KMS-11 (cell line): ENCODE results near the gene SHPK.

ENCODE experiments used
- H2AFZ ChIP-seq: fragments of 200-600 bp; sonication (generic); 2 replicates; pipeline ENCODE4 v1.6.1; 2016; ENCODE audit warnings: antibody characterized with exemption, mixed run types, low read depth
- H3K27ac ChIP-seq: fragments of 200-600 bp; sonication (generic); 2 replicates; pipeline ENCODE4 v1.6.1; 2016; ENCODE audit warnings: mild to moderate bottlenecking, mixed run types
- H3K27me3 ChIP-seq: fragments of 200-600 bp; sonication (generic); 2 replicates; pipeline ENCODE4 v1.6.1; 2017; ENCODE audit warnings: mild to moderate bottlenecking, low read depth, mixed run types, moderate library complexity; ENCODE audit not compliant: insufficient read depth
- H3K36me3 ChIP-seq: fragments of 200-600 bp; sonication (generic); 2 replicates; pipeline ENCODE4 v1.6.1; 2017; ENCODE audit warnings: mild to moderate bottlenecking, mixed run types; ENCODE audit not compliant: insufficient read depth
- H3K4me1 ChIP-seq: fragments of 200-600 bp; sonication (generic); 2 replicates; pipeline ENCODE4 v1.6.1; 2016; ENCODE audit warnings: mild to moderate bottlenecking, low read depth, mixed run types; ENCODE audit not compliant: poor library complexity, severe bottlenecking
- H3K4me2 ChIP-seq: fragments of 200-600 bp; sonication (generic); 2 replicates; pipeline ENCODE4 v1.7.0; 2016; ENCODE audit warnings: mild to moderate bottlenecking, mixed run types
- H3K4me3 ChIP-seq: fragments of 200-600 bp; sonication (generic); IDR thresholded peaks from 2 replicates; pipeline ENCODE4 v1.6.1; 2017; ENCODE audit warnings: low read depth, low read length, mixed read lengths; ENCODE audit not compliant: insufficient read depth
- H3K79me2 ChIP-seq: fragments of 200-600 bp; sonication (generic); 2 replicates; pipeline ENCODE4 v1.6.1; 2016; ENCODE audit warnings: low read depth, mixed run types; ENCODE audit not compliant: insufficient read depth
- H3K9ac ChIP-seq: fragments of 200-600 bp; sonication (generic); 2 replicates; pipeline ENCODE4 v1.6.1; 2016; ENCODE audit warnings: mild to moderate bottlenecking, mixed run types
- H4K20me1 ChIP-seq: fragments of 200-600 bp; sonication (generic); 2 replicates; pipeline ENCODE4 v1.6.1; 2016; ENCODE audit warnings: mild to moderate bottlenecking, mixed run types; ENCODE audit not compliant: insufficient read depth
- TF ChIP-seq, protein P1 (sequence below): fragments of 200-600 bp; sonication (generic); conservative IDR thresholded peaks from 2 replicates; pipeline ENCODE4 v1.6.1; 2017; ENCODE audit warnings: low read depth, mild to moderate bottlenecking, antibody characterized with exemption, low read length, moderate library complexity, mixed read lengths

The SHPK gene

DNA sequence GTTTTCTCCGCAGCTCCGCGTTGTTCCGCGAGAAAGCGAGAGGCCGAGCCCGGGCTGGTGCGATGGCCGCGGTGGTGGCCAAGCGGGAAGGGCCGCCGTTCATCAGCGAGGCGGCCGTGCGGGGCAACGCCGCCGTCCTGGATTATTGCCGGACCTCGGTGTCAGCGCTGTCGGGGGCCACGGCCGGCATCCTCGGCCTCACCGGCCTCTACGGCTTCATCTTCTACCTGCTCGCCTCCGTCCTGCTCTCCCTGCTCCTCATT lies 33.0 kb upstream of the SHPK start:
- no peak overlapping the region for H3K4me3 ChIP-seq
- H3K4me1 ChIP-seq, result peaks cover 11% of the 10 kb centered on the region
- H3K36me3 ChIP-seq, result no peaks in the 10 kb centered on the region
- TF ChIP-seq, protein P1, sequence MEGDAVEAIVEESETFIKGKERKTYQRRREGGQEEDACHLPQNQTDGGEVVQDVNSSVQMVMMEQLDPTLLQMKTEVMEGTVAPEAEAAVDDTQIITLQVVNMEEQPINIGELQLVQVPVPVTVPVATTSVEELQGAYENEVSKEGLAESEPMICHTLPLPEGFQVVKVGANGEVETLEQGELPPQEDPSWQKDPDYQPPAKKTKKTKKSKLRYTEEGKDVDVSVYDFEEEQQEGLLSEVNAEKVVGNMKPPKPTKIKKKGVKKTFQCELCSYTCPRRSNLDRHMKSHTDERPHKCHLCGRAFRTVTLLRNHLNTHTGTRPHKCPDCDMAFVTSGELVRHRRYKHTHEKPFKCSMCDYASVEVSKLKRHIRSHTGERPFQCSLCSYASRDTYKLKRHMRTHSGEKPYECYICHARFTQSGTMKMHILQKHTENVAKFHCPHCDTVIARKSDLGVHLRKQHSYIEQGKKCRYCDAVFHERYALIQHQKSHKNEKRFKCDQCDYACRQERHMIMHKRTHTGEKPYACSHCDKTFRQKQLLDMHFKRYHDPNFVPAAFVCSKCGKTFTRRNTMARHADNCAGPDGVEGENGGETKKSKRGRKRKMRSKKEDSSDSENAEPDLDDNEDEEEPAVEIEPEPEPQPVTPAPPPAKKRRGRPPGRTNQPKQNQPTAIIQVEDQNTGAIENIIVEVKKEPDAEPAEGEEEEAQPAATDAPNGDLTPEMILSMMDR, result no peak
- peak overlapping the region; percentile 43; the same call in 1 of the 2 replicates for H3K27ac ChIP-seq
- peaks cover 21% of the 10 kb centered on the region for H3K79me2 ChIP-seq
- H2AFZ ChIP-seq, result peak overlapping the region; percentile 57; the same call in 1 of the 2 replicates
- H3K27me3 ChIP-seq, result no peaks in the 10 kb centered on the region
- H3K9ac ChIP-seq, result peak overlapping the region; percentile 58; the same call in 1 of the 2 replicates
- H3K4me2 ChIP-seq, result peak overlapping the region; percentile 76
- H4K20me1 ChIP-seq, result no peaks in the 10 kb centered on the region

DNA sequence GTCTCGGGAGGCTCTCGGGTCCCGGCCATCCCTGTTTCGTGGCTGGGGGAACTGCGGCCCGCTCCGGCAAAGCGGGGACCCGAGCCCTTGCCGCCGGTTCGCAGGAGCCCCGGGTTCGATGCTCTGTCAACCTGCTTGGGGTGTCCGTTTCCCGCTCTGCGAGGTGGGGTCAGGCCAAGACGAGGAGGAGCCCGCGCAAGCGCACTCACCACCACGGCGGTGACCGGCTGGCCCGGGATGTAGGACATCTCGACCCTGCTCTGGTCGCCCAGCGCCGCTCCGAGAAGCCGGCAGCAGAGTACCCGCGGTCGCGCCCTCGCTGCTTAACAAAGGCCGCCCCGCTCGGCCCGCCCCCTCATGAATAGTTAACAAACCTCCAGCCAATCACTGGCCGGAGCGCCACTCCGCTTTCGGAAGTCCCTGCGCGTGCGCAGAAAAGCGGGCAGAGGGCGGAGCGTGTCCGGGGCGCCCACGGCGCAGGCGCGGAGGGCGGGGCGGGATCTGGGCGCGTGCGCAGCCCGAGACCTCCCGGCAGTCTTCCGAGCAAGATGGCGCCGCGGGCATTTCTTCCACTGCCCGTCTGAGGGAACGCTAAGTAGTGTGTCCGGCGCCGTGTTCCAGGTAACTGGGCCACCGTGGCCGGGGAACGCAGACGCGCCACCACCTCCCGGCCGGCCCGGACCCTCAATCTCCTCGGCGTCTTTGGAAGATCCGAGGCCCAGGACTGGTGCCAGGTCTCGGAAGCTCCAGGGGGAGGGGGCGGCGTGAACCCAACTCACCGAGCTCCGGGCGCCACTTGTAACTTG lies 32.4 kb upstream of the SHPK start, which contains the start of the genes EMC6 and TAX1BP3:
Gene EMC6, plus strand, starts transcription at position 534 of the 806 bp plus-strand sequence. CDS start 335 bp downstream, outside the sequence.
Gene TAX1BP3, minus strand, starts transcription at position 300 of the 806 bp plus-strand sequence. Its CDS starts 52 bp downstream, at position 248.
- Histone ChIP-seq H3K36me3 (no peaks in the 10 kb centered on the region), H3K79me2 (peaks cover 21% of the 10 kb centered on the region), H3K27me3 (no peaks in the 10 kb centered on the region), H3K27ac (peak within 1 kb of the TSS; percentile 43; the same call in 1 of the 2 replicates), H4K20me1 (no peaks in the 10 kb centered on the region), H3K4me2 (peak within 1 kb of the TSS; percentile 76), H3K4me1 (peaks cover 11% of the 10 kb centered on the region), H3K4me3 (no peak within 1 kb of the TSS), H3K9ac (peak within 1 kb of the TSS; percentile 58; the same call in 1 of the 2 replicates), H2AFZ (peak within 1 kb of the TSS; percentile 57; the same call in 1 of the 2 replicates)
- TF ChIP-seq, protein P1, result no peak

DNA sequence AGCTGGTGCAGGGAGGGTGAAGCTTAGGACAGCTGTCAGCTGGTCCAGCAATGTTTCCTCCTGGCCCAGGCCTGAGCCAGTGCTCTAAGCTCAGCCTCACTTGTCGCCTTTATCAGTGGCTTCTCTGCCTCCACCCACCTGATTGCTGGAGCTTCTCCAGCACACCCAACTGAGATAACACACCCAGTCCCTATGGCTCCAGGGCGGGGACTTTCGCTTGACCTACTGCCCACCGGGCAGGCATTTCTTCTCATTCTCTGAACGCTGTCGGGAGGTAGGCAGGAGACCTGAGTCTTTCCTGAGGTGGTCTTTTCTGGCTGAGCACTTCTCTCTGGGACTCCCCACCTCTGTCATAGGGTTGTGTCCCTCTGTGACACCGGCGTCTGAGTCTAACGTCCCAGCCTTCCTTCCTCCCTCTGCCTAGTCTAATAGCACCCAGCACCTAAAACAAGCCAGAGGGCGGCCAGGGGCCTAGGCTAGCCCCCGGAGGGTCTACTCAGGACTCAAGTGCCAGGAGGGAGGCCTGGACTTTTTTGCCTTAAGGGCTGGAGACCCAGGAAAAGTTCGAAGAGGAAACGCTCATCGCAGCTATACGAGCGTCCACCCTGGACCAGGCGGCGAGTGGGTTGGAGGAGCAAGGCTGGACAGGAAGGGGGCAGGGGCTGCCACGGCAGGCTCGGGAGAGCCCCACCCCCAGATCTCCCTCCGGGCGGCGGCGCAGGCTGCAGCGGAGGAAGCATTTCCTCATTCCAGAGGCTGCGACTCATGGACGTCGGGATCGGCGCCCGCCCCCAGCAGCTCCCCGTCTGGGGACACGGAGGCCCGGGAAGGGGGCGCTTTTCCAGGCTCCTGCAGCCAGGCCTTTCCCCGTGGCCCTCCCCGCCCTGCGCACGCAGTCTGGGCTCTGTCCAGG lies 31.6 kb upstream of the SHPK start:
- Histone ChIP-seq H4K20me1 (no peaks in the 10 kb centered on the region), H3K36me3 (no peaks in the 10 kb centered on the region), H3K27me3 (no peaks in the 10 kb centered on the region), H2AFZ (peak overlapping the region; percentile 44; the same call in 1 of the 2 replicates), H3K79me2 (peaks cover 21% of the 10 kb centered on the region), H3K27ac (no peak overlapping the region), H3K4me3 (no peak overlapping the region), H3K4me1 (peaks cover 11% of the 10 kb centered on the region), H3K9ac (peak overlapping the region; percentile 30; the same call in 1 of the 2 replicates), H3K4me2 (peak overlapping the region; percentile 60)
- TF ChIP-seq, protein P1, result no peak

DNA sequence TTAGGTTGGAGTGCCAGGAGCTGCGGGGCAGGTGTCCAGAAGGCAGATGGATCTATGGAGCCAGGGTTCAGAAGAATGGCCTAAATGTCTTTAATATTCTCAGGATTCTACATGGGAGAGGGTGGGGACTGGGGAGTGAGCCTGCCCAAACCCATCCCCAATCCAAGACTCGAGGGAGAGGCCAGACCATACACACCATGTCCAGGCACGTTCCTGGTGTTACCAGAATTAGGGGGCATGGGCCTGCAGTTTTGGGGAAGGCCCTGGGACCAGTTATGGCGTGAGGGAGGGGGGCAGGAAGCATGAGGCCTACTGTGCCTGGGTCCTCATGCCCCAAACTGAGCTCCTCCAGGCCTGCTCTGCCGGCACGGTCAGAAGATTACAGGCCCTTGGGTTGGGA lies 30.5 kb upstream of the SHPK start:
- Histone ChIP-seq H3K9ac (no peak overlapping the region), H3K27ac (no peak overlapping the region), H4K20me1 (no peaks in the 10 kb centered on the region), H3K4me3 (no peak overlapping the region), H2AFZ (no peak overlapping the region), H3K4me1 (peaks cover 11% of the 10 kb centered on the region), H3K36me3 (no peaks in the 10 kb centered on the region), H3K27me3 (no peaks in the 10 kb centered on the region), H3K4me2 (no peak overlapping the region), H3K79me2 (peaks cover 21% of the 10 kb centered on the region)
- TF ChIP-seq, protein P1, result no peak
